GM19023 (cell line): ENCODE data around the gene NTM.
"Not testable (repeated sequence)": the region's sequence is repeated elsewhere in the genome, so short reads cannot be mapped to it uniquely, and the experiment has no call there.

Experiments
- ATAC-seq: cut with Tn5 transposase; IDR thresholded peaks from one replicate; pipeline ENCODE4 v1.9.1; 2021; ENCODE audit warnings: mild to moderate bottlenecking, moderate library complexity; ENCODE audit not compliant: unreplicated experiment

NTM gene

GRCh38 chr11:132310390-132311375 is 940.3 kb downstream of the NTM start:
- no peak for ATAC-seq

- no peak for ATAC-seq
These were observed 941.3 kb downstream of the NTM start for GRCh38 chr11:132311703-132312102.

GRCh38 chr11:132312161-132312560 is 941.7 kb downstream of the NTM start:
- no peak for ATAC-seq

- ATAC-seq = no peak
These were observed 942.3 kb downstream of the NTM start for GRCh38 chr11:132312701-132313111.

GRCh38 chr11:132314911-132315455 is 944.6 kb downstream of the NTM start:
- no peak for ATAC-seq

GRCh38 chr11:132315696-132316095 is 945.3 kb downstream of the NTM start:
- ATAC-seq = no peak

- no peak for ATAC-seq
These were observed 948.2 kb downstream of the NTM start for GRCh38 chr11:132318421-132319157.

GRCh38 chr11:132319419-132319818 is 949.0 kb downstream of the NTM start:
- not testable (repeated sequence) for ATAC-seq

- no peak for ATAC-seq
These were observed 960.1 kb downstream of the NTM start for GRCh38 chr11:132330515-132330914.

- ATAC-seq = no peak
These were observed 962.1 kb downstream of the NTM start for GRCh38 chr11:132332521-132332920.

- no peak for ATAC-seq
These were observed 964.4 kb downstream of the NTM start for GRCh38 chr11:132334769-132335280.

- ATAC-seq = no peak
These were observed 964.9 kb downstream of the NTM start for GRCh38 chr11:132335311-132335710.

GRCh38 chr11:132336781-132337535 is 966.5 kb downstream of the NTM start:
- no peak for ATAC-seq

GRCh38 chr11:132337819-132338416 is 967.5 kb downstream of the NTM start:
- ATAC-seq = no peak

- ATAC-seq = no peak
These were observed 972.0 kb downstream of the NTM start for GRCh38 chr11:132342408-132342807.

GRCh38 chr11:132343445-132344175 is 973.2 kb downstream of the NTM start:
- ATAC-seq = peak; percentile 58

- ATAC-seq = no peak
These were observed 976.2 kb downstream of the NTM start for GRCh38 chr11:132346558-132347148.

GRCh38 chr11:132347156-132348090 is 977.0 kb downstream of the NTM start:
- ATAC-seq = no peak
